Measurements from ENCODE around the gene UFM1. TPM values are rescaled to one million over a fixed set of nuclear protein-coding genes. Genes with fewer than 3 reads are reported as not detected.
"Not testable (repeated sequence)": the region's sequence is repeated elsewhere in the genome, so short reads cannot be mapped to it uniquely, and the experiment has no call there.

UFM1 gene
- total and polyA plus RNA-seq, 2 experiments from 2014 or later: 80.4 to 128 TPM

GRCh38 chr13:38308736-38309135 is 40.9 kb upstream of the UFM1 start:
- H3K27ac ChIP-seq: peak overlapping the region; percentile 39
- TF ChIP-seq CTCF (IDR thresholded peaks at IDR 0.05; ENCODE audit: poor library complexity) (no peak), EZH2 (IDR thresholded peaks at IDR 0.05; ENCODE audit: borderline replicate concordance) (no peak), EZH2phosphoT487 (IDR thresholded peaks at IDR 0.05; ENCODE audit: low read depth, severe bottlenecking, unreplicated experiment) (no peak)

DNA sequence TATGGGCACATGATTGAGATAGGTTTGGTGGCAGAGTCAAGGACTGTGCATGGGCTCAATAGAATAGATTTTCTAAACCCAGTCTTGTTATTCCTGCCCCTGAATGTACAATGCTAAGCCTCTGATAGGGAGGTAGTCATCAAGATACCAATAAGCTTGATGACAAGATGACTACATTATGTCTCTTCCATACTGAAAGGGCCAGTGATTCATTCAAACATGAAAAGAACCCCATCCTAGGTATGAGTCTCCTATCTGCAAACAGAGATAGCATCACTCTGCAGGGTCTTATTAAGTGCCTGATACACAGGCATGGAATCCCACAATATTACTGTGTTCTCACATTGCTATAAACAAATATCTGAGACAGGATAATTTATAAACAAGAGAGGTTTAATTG is 40.3 kb upstream of the UFM1 start:
- no peaks in the 10 kb centered on the region for H3K79me2 ChIP-seq
- no peaks in the 10 kb centered on the region for H3K36me3 ChIP-seq (replicated peaks; ENCODE audit: insufficient read depth, low read depth)
- peak overlapping the region; percentile 39 for H3K27ac ChIP-seq
- no peak for DNase-seq (ENCODE audit: low spot score)
- TF ChIP-seq EZH2phosphoT487 (IDR thresholded peaks at IDR 0.05; ENCODE audit: low read depth, severe bottlenecking, unreplicated experiment) (no peak), EZH2 (IDR thresholded peaks at IDR 0.05; ENCODE audit: borderline replicate concordance) (no peak), CTCF (IDR thresholded peaks at IDR 0.05; ENCODE audit: poor library complexity) (no peak)
- H2AFZ ChIP-seq: no peak overlapping the region
- no peak overlapping the region for H3K4me3 ChIP-seq
- no peaks in the 10 kb centered on the region for H3K9me2 ChIP-seq (replicated peaks; ENCODE audit: insufficient read depth)
- no peaks in the 10 kb centered on the region for H4K20me1 ChIP-seq (ENCODE audit: insufficient read depth, poor library complexity, severe bottlenecking)
- no peaks in the 10 kb centered on the region for H3K27me3 ChIP-seq
- no peaks in the 10 kb centered on the region for H3K4me1 ChIP-seq (ENCODE audit: insufficient read depth)
- H3K4me2 ChIP-seq: no peak overlapping the region
- H3K9me3 ChIP-seq (ENCODE audit: low read depth): no peaks in the 10 kb centered on the region

More at GRCh38 chr13:38308736-38309135, 40.9 kb upstream of the UFM1 start:
- H3K9me2 ChIP-seq (replicated peaks; ENCODE audit: insufficient read depth): no peaks in the 10 kb centered on the region
- no peaks in the 10 kb centered on the region for H3K4me1 ChIP-seq (ENCODE audit: insufficient read depth)
- H3K4me2 ChIP-seq: no peak overlapping the region
- WGBS (ENCODE audit: low lambda C conversion rate, missing lambda C conversion rate): 85% methylated on average over 2 of the region's 2 CpGs
- H2AFZ ChIP-seq: no peak overlapping the region
- no peak overlapping the region for H3K4me3 ChIP-seq
- H3K36me3 ChIP-seq (replicated peaks; ENCODE audit: insufficient read depth, low read depth): no peaks in the 10 kb centered on the region
- peak; percentile 13 for DNase-seq (ENCODE audit: low spot score)
- no peaks in the 10 kb centered on the region for H4K20me1 ChIP-seq (ENCODE audit: insufficient read depth, poor library complexity, severe bottlenecking)
- no peaks in the 10 kb centered on the region for H3K9me3 ChIP-seq (ENCODE audit: low read depth)
- H3K79me2 ChIP-seq: no peaks in the 10 kb centered on the region
- H3K27me3 ChIP-seq: no peaks in the 10 kb centered on the region

- not testable (repeated sequence) for H3K9me3 ChIP-seq (ENCODE audit: low read depth); H3K27me3 ChIP-seq; DNase-seq (ENCODE audit: low spot score); H3K4me1 ChIP-seq (ENCODE audit: insufficient read depth); H4K20me1 ChIP-seq (ENCODE audit: insufficient read depth, poor library complexity, severe bottlenecking); H3K4me2 ChIP-seq; H3K4me3 ChIP-seq; H3K9me2 ChIP-seq (replicated peaks; ENCODE audit: insufficient read depth); H2AFZ ChIP-seq; H3K36me3 ChIP-seq (replicated peaks; ENCODE audit: insufficient read depth, low read depth); H3K79me2 ChIP-seq; H3K27ac ChIP-seq
- 97% methylated on average over 10 of the region's 10 CpGs for WGBS (ENCODE audit: low lambda C conversion rate, missing lambda C conversion rate)
Observed at GRCh38 chr13:38311175-38311574, 38.5 kb upstream of the UFM1 start.

GRCh38 chr13:38316129-38316528 is 33.5 kb upstream of the UFM1 start:
- Histone ChIP-seq H3K36me3 (replicated peaks; ENCODE audit: insufficient read depth, low read depth) (no peaks in the 10 kb centered on the region), H3K4me1 (ENCODE audit: insufficient read depth) (no peaks in the 10 kb centered on the region), H3K4me2 (no peak overlapping the region), H4K20me1 (ENCODE audit: insufficient read depth, poor library complexity, severe bottlenecking) (no peaks in the 10 kb centered on the region), H3K79me2 (no peaks in the 10 kb centered on the region), H3K9me3 (ENCODE audit: low read depth) (no peaks in the 10 kb centered on the region), H3K27ac (no peak overlapping the region), H3K9me2 (replicated peaks; ENCODE audit: insufficient read depth) (no peaks in the 10 kb centered on the region), H2AFZ (no peak overlapping the region), H3K4me3 (no peak overlapping the region), H3K27me3 (no peaks in the 10 kb centered on the region)
- TF ChIP-seq EZH2phosphoT487 (IDR thresholded peaks at IDR 0.05; ENCODE audit: low read depth, severe bottlenecking, unreplicated experiment) (no peak), CTCF (IDR thresholded peaks at IDR 0.05; ENCODE audit: poor library complexity) (no peak), EZH2 (IDR thresholded peaks at IDR 0.05; ENCODE audit: borderline replicate concordance) (no peak)
- no peak for DNase-seq (ENCODE audit: low spot score)
